ENCODE measurements around the gene GPR160.

The GPR160 gene

DNA sequence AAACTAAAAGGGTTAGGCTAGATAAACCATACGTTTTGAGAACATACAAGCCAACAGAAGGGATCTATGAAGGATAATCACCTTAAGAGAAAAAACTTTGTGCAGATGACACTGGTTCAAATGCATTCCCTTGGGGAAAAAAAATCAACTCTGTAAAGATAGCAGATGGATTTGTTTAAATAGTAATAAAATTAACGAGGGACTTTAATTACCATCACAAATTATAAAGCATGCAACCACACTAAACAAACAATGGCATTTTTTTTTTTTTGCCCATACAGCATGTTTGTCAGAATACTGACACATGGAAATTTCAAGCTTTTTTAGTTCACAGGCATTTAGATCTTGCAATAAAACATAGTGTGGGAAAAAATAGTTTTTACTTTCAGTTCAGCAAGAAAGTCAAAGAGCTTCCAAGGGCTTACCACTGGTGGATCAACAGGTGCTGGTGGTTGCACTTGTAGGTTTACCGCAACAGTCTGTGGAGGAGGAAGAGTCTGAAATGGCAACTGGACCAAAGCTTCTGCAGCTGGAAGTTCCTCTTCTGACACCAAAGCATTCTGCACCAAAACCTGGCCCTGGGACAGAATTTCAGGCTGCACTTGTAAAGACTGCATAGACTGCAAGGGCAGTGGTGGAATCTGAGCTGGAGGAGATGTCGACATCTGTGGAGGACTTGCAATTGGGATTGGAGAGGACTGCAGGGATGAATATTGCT is 90.6 kb downstream of the GPR160 start:
- DNase-seq, result no peak

DNA sequence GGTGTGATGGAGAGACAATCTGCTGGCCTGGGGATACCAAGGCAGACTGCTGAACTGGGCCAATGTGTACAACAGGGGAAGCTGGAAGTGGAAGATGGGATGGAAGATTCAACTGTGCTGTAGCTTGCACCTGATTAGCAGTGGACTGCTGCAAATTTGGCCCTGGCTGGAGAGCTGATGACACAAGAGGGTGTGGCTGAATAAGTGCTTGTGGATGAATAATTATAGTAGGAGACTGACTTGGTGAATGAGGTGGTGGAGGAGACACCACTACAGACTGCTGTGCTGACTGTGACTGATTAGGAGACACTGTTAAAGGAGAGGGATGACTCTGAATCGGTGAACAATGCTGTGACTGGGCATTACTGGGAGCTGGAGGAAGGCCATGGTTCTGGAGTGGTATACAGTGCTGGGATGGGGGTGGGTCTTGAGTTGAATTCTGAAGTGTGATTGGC is 91.2 kb downstream of the GPR160 start:
- no peak for DNase-seq

DNA sequence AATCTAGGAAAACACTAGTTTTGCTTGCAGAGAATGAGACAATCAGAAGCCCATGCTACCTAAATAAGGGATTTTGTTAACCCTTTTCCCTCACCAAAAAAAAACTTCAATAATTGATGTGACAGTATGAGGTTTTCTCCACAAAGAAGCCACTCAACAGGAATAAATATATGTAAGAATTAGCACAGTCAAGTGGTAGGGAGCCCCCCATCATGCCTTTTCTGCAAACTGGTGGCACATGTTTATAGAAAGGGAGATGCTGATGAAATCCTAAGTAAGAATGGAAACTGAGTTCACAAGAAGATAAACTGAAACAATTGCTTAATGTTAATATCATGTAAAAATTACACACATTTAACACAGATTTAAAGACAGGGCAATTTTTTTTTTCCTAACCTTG is 92.7 kb downstream of the GPR160 start:
- no peak for DNase-seq

DNA sequence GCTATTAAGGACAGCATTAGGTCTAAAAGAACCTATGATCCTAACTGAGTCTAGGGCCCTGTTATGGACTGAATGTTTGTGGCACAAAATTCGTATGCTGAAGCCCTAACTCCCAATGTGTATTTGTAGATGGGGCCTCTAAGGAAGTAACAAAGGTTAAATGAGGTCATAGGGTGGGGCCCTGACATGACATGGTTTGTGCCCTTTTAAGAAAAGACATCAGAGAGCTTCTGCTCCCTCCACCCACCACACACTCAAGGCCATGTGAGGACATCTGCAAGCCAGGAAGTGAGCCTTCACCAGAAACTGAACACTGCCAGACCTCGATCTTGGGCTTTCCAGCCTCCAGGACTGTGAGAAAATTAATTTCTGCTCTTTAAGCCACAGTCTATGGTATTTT is 94.5 kb downstream of the GPR160 start:
- DNase-seq, result no peak

All from islet precursor cell (in vitro differentiated cells).